Measurements from ENCODE around the gene CDH13.

DNA sequence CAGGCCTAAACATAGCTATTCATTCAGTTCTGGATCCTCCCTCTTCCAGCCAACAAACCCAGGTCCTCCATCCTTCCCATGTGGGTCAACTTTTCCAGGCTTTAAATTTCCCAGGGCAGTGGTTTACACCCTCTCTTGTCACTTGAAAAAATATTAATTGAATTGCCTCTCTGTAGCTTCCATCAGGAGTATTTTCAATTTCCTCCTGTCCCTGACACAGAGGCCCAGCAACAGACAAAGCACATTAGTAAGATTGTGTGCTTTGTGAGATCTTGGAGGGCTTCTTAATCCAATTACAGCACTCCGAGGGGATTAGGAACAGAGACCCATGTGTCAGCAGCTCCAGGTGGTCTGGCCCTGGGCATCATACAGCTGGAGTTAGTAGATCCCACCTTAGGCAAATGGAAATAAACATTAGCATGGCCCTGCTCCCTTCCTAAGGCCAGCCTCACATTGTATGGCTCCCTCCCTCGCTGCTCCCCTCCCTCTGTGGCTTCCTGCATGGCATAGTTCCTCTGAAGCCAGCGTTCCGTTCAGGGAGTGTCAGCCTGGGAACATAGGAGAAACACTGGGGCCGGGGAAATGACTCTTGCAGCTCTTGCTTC is 1048.3 kb downstream of the CDH13 start:
- TF ChIP-seq, protein P1, sequence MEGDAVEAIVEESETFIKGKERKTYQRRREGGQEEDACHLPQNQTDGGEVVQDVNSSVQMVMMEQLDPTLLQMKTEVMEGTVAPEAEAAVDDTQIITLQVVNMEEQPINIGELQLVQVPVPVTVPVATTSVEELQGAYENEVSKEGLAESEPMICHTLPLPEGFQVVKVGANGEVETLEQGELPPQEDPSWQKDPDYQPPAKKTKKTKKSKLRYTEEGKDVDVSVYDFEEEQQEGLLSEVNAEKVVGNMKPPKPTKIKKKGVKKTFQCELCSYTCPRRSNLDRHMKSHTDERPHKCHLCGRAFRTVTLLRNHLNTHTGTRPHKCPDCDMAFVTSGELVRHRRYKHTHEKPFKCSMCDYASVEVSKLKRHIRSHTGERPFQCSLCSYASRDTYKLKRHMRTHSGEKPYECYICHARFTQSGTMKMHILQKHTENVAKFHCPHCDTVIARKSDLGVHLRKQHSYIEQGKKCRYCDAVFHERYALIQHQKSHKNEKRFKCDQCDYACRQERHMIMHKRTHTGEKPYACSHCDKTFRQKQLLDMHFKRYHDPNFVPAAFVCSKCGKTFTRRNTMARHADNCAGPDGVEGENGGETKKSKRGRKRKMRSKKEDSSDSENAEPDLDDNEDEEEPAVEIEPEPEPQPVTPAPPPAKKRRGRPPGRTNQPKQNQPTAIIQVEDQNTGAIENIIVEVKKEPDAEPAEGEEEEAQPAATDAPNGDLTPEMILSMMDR (IDR thresholded peaks at IDR 0.05; ENCODE audit: low read depth, low read length): no peak
- no peak for TF ChIP-seq EZH2phosphoT487 (IDR thresholded peaks at IDR 0.05; ENCODE audit: low read depth)

Data from OCI-LY3 (cell line).